Neural cell (in vitro differentiated cells): ENCODE results near the gene IGF2BP2. TPM values are rescaled to one million over a fixed set of nuclear protein-coding genes. Genes with fewer than 3 reads are reported as not detected.
A peak's percentile ranks its signal among the peaks of the same experiment; 100 is the strongest.

ENCODE experiments used
- H2AFZ ChIP-seq: fragments of 200-600, 300-800 bp; sonication (generic), shearing (Covaris generic); 2 replicates; pipeline ENCODE4 v1.6.0; 2014; ENCODE audit warnings: low read depth, mild to moderate bottlenecking, antibody characterized with exemption, low read length, moderate library complexity
- H3F3A ChIP-seq: fragments of 200-600 bp; shearing (Covaris generic); 2 replicates; pipeline ENCODE4 v1.6.1; 2016; ENCODE audit warnings: mild to moderate bottlenecking, moderate library complexity, mixed read lengths, antibody characterized with exemption, low read length; ENCODE audit not compliant: insufficient read depth, poor library complexity, severe bottlenecking
- H3K27ac ChIP-seq: fragments of 200-600, 300-800 bp; sonication (generic), shearing (Covaris generic); 2 replicates; pipeline ENCODE4 v1.5.1; 2014; ENCODE audit warnings: mild to moderate bottlenecking, low read length, moderate library complexity
- H3K27me3 ChIP-seq: fragments of 300-800, 200-600 bp; sonication (generic), shearing (Covaris generic); 2 replicates; pipeline ENCODE4 v1.6.0; 2014; ENCODE audit warnings: mild to moderate bottlenecking, low read depth, low read length, moderate library complexity; ENCODE audit not compliant: insufficient read depth
- H3K36me3 ChIP-seq: fragments of 300-800, 200-600 bp; sonication (generic), shearing (Covaris generic); 2 replicates; pipeline ENCODE4 v1.5.1; 2014; ENCODE audit warnings: mild to moderate bottlenecking, antibody characterized with exemption, low read length, moderate library complexity; ENCODE audit not compliant: insufficient read depth
- H3K4me2 ChIP-seq: fragments of 300-800, 200-600 bp; sonication (generic), shearing (Covaris generic); 2 replicates; pipeline ENCODE4 v1.6.0; 2014; ENCODE audit warnings: mild to moderate bottlenecking, low read length
- H3K4me3 ChIP-seq: fragments of 300-800, 200-600 bp; sonication (generic), shearing (Covaris generic); 2 replicates; pipeline ENCODE4 v1.5.1; 2014; ENCODE audit warnings: mild to moderate bottlenecking, low read length, moderate library complexity
- H3K79me2 ChIP-seq: fragments of 200-600 bp; shearing (Covaris generic); replicated peaks from 2 replicates; pipeline ENCODE4 v1.6.0; 2014; ENCODE audit warnings: mild to moderate bottlenecking, low read length, moderate library complexity; ENCODE audit not compliant: insufficient read depth
- H3K9ac ChIP-seq: fragments of 300-800, 200-600 bp; sonication (generic), shearing (Covaris generic); 2 replicates; pipeline ENCODE4 v1.6.1; 2016; ENCODE audit warnings: mild to moderate bottlenecking, low read length, mixed read lengths
- H3K9me2 ChIP-seq: fragments of 200-600 bp; shearing (Covaris generic); 2 replicates; pipeline ENCODE4 v1.6.1; 2016; ENCODE audit warnings: mild to moderate bottlenecking, low read length, mixed read lengths; ENCODE audit not compliant: insufficient read depth
- H3K9me3 ChIP-seq: fragments of 200-600, 300-800 bp; sonication (generic), shearing (Covaris generic); 2 replicates; pipeline ENCODE4 v1.6.1; 2016; ENCODE audit warnings: mild to moderate bottlenecking, mixed run types, low read length, moderate library complexity, mixed read lengths
- H4K20me1 ChIP-seq: fragments of 200-600 bp; shearing (Covaris generic); 2 replicates; pipeline ENCODE4 v1.6.1; 2016; ENCODE audit warnings: mild to moderate bottlenecking, mixed run types; ENCODE audit not compliant: insufficient read depth
- CTCF ChIP-seq: fragments of 450-650 bp; IDR thresholded peaks from 2 replicates; pipeline ENCODE4 v1.5.1; 2014; ENCODE audit warnings: antibody characterized with exemption, mild to moderate bottlenecking, moderate library complexity; ENCODE audit not compliant: poor library complexity, severe bottlenecking
- EP300 ChIP-seq: fragments of 450-650 bp; conservative IDR thresholded peaks from 2 replicates; pipeline ENCODE4 v1.6.1; 2014; ENCODE audit warnings: antibody characterized with exemption, mild to moderate bottlenecking, moderate library complexity; ENCODE audit not compliant: poor library complexity, severe bottlenecking
- MXI1 ChIP-seq: fragments of 450-650 bp; conservative IDR thresholded peaks from 2 replicates; pipeline ENCODE4 v1.6.1; 2014; ENCODE audit warnings: antibody characterized with exemption, mild to moderate bottlenecking; ENCODE audit not compliant: poor library complexity, severe bottlenecking
- POLR2AphosphoS5 ChIP-seq: IDR thresholded peaks from 2 replicates; pipeline ENCODE4 v1.6.1; 2012
- SMC3 ChIP-seq: fragments of 450-650 bp; conservative IDR thresholded peaks from 2 replicates; pipeline ENCODE4 v1.6.1; 2014; ENCODE audit warnings: antibody characterized with exemption, mild to moderate bottlenecking, moderate library complexity; ENCODE audit not compliant: poor library complexity
- TAF1 ChIP-seq: IDR thresholded peaks from 2 replicates; pipeline ENCODE4 v1.6.1; 2012; ENCODE audit warnings: low read depth
- polyA plus RNA-seq: library from polyadenylated mRNA; depleted of rRNA; stranded (reverse); fragments of >200 nt; gene quantifications from 2 replicates; pipeline ENCODE4 v1.2.3, GENCODE V29; 2014

Gene IGF2BP2
- polyA plus RNA-seq, 1 donor from 2014 or later, result 46.6 TPM

- Histone ChIP-seq H3K4me3 (no peak overlapping the region), H3K79me2 (peaks cover 39% of the 10 kb centered on the region), H3K36me3 (no peaks in the 10 kb centered on the region), H2AFZ (no peak overlapping the region), H3K27ac (no peak overlapping the region), H3K9me2 (no peaks in the 10 kb centered on the region), H3K4me2 (no peak overlapping the region), H4K20me1 (peaks cover 3% of the 10 kb centered on the region), H3K27me3 (no peaks in the 10 kb centered on the region), H3K9me3 (no peaks in the 10 kb centered on the region), H3F3A (no peaks in the 10 kb centered on the region), H3K9ac (no peak overlapping the region)
- no peak for TF ChIP-seq EP300
- TF ChIP-seq MXI1, result no peak
Measured at GRCh38 chr3:185827595-185828344, 2.9 kb upstream of the IGF2BP2 start.

- TF ChIP-seq TAF1, result peak; percentile 36
- no peak for TF ChIP-seq POLR2AphosphoS5
- TF ChIP-seq CTCF, result no peak
- peak; percentile 30 for TF ChIP-seq SMC3
- TF ChIP-seq MXI1, result peak; percentile 73
- peak overlapping the region; percentile 79 for H3K4me2 ChIP-seq
- no peaks in the 10 kb centered on the region for H3K9me3 ChIP-seq
- peaks cover 1% of the 10 kb centered on the region for H3F3A ChIP-seq
- H3K79me2 ChIP-seq, result peaks cover 58% of the 10 kb centered on the region
- no peaks in the 10 kb centered on the region for H3K36me3 ChIP-seq
- H3K4me3 ChIP-seq, result peak overlapping the region; percentile 98
- no peaks in the 10 kb centered on the region for H3K27me3 ChIP-seq
- H3K27ac ChIP-seq, result peak overlapping the region; percentile 74
- peaks cover 16% of the 10 kb centered on the region for H4K20me1 ChIP-seq
- peak overlapping the region; percentile 97 for H3K9ac ChIP-seq
- no peaks in the 10 kb centered on the region for H3K9me2 ChIP-seq
- peak overlapping the region; percentile 56 for H2AFZ ChIP-seq
Measured at GRCh38 chr3:185825639-185826481, 1.0 kb upstream of the IGF2BP2 start.

- Histone ChIP-seq H3K9ac (peak overlapping the region; percentile 97), H3F3A (peaks cover 3% of the 10 kb centered on the region), H3K27me3 (no peaks in the 10 kb centered on the region), H3K4me3 (peak overlapping the region; percentile 87), H3K79me2 (peaks cover 73% of the 10 kb centered on the region), H3K9me2 (no peaks in the 10 kb centered on the region), H2AFZ (peak overlapping the region; percentile 14), H3K27ac (peak overlapping the region; percentile 92), H3K4me2 (no peak overlapping the region), H3K36me3 (no peaks in the 10 kb centered on the region), H3K9me3 (no peaks in the 10 kb centered on the region), H4K20me1 (peaks cover 30% of the 10 kb centered on the region)
- TF ChIP-seq MXI1, result peak; percentile 17
- peak; percentile 5 for TF ChIP-seq TAF1
- no peak for TF ChIP-seq SMC3
Measured at GRCh38 chr3:185824051-185825005, 514 bp downstream of the IGF2BP2 start.
